GM13976 (cell line): ENCODE measurements around the gene CASK.

ENCODE experiments used
- DNase-seq: peaks from one replicate; pipeline ENCODE4 v3.0.0; 2012; ENCODE audit warnings: low spot score
- in situ Hi-C: fragments of 300-500 bp; cut with MboI; formaldehyde crosslinking; loops from one replicate; pipeline ENCODE4 v1.12.0; 2022; ENCODE audit warnings: low sequenced_read_pairs, mixed read lengths, inconsistent platforms; ENCODE audit not compliant: unreplicated experiment
- TF ChIP-seq, protein P1 (sequence below): IDR thresholded peaks from 2 replicates; pipeline ENCODE4 v1.5.1; 2012; ENCODE audit warnings: borderline replicate concordance, mild to moderate bottlenecking; ENCODE audit not compliant: insufficient read depth; ENCODE audit errors: extremely low read depth, missing control alignments, control extremely low read depth

The CASK gene

DNA sequence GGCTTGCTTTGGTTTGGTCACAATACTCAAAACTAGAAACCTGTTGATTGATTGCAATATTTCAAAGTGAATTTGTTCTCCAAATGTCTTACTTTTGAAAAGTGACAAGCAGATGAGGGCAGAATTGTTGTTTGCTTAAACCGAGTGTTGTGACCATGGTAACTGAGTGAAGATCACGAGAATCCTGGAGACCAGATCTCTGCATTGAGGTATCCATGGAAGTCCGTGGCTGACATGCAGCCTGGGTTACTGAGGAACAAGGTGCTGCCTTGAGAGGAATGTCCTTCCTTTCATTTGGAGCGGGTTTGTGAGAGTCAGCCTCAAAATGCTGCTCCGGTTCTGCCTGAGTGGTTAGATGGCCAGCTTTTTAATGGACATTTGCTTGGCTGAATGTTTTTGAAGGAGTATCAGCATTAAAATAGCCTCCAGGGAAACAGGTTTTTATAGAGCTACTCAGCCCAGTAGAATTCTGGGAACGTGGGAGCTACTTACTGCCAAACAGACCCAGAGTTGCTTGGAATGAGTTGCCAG is 444.9 kb downstream of the CASK start:
- no peak for DNase-seq
- TF ChIP-seq, protein P1, sequence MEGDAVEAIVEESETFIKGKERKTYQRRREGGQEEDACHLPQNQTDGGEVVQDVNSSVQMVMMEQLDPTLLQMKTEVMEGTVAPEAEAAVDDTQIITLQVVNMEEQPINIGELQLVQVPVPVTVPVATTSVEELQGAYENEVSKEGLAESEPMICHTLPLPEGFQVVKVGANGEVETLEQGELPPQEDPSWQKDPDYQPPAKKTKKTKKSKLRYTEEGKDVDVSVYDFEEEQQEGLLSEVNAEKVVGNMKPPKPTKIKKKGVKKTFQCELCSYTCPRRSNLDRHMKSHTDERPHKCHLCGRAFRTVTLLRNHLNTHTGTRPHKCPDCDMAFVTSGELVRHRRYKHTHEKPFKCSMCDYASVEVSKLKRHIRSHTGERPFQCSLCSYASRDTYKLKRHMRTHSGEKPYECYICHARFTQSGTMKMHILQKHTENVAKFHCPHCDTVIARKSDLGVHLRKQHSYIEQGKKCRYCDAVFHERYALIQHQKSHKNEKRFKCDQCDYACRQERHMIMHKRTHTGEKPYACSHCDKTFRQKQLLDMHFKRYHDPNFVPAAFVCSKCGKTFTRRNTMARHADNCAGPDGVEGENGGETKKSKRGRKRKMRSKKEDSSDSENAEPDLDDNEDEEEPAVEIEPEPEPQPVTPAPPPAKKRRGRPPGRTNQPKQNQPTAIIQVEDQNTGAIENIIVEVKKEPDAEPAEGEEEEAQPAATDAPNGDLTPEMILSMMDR, result no peak
- in situ Hi-C loops, result no loop called here

DNA sequence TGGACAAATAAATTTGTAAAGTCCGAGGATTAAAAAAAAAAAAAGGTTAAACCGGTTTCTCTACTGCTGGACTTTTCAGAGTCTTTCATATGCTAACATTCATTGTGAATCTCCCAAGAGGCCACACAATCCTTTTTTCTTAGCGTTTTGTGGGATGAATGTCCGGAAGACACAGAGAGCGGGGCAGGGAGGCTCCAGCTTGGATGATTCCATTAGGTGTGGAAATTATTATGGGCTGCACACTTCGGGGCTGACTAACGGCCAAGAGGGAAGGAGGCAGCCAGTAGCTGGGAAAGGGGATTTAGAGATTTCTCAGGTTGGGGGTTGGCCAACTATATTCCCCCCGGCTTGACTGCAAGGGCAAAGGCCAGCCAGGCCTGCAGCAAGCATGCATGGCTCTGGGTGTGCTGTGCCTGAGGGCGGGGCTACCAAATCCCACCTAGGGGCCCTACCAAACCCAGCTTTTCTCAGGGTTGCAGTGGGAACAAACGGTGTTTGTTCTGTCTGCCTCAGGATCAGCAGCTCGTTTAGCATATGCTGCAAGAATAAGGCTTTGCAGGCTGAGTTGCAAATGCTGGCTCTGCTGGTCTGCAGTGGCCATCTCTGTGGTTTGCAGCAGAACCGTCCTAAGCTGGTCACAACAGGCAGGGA is 447.6 kb downstream of the CASK start:
- DNase-seq, result no peak

GRCh38 chrX:41475191-41475590 is 448.2 kb downstream of the CASK start:
- TF ChIP-seq, protein P1, result no peak
- DNase-seq, result no peak
- in situ Hi-C loops, result no loop called here

More for the DNA sequence above, 447.6 kb downstream of the CASK start:
- TF ChIP-seq, protein P1, result no peak
- in situ Hi-C loops, result no loop called here

- in situ Hi-C loops, result no loop called here
- TF ChIP-seq, protein P1, result no peak
- DNase-seq, result no peak
Measured at GRCh38 chrX:41474726-41475100, 448.6 kb downstream of the CASK start.

GRCh38 chrX:41473936-41474725 is 449.2 kb downstream of the CASK start:
- DNase-seq, result no peak
- TF ChIP-seq, protein P1, result no peak

GRCh38 chrX:41472231-41472815 is 451.0 kb downstream of the CASK start:
- in situ Hi-C loops, result no loop called here
- TF ChIP-seq, protein P1, result no peak
- no peak for DNase-seq

More at GRCh38 chrX:41473936-41474725, 449.2 kb downstream of the CASK start:
- in situ Hi-C loops, result no loop called here
